GM21367 (cell line): Measurements from ENCODE around the gene MEST.
"Not testable (repeated sequence)": the region's sequence is repeated elsewhere in the genome, so short reads cannot be mapped to it uniquely, and the experiment has no call there.

Source experiments
- ATAC-seq: cut with Tn5 transposase; IDR thresholded peaks from one replicate; pipeline ENCODE4 v1.9.1; 2021; ENCODE audit not compliant: unreplicated experiment

Gene MEST

GRCh38 chr7:130521258-130521951 is 29.5 kb downstream of the MEST start:
- ATAC-seq, result no peak

- not testable (repeated sequence) for ATAC-seq
Observed at GRCh38 chr7:130523519-130524125, 31.7 kb downstream of the MEST start.

GRCh38 chr7:130524628-130525027 is 32.7 kb downstream of the MEST start:
- ATAC-seq, result no peak

GRCh38 chr7:130527752-130528355 is 36.0 kb downstream of the MEST start:
- ATAC-seq, result not testable (repeated sequence)

- no peak for ATAC-seq
Observed at GRCh38 chr7:130529417-130529816, 37.5 kb downstream of the MEST start.

- not testable (repeated sequence) for ATAC-seq
Observed at GRCh38 chr7:130537894-130538293, 46.0 kb downstream of the MEST start.

GRCh38 chr7:130541287-130541686 is 49.4 kb downstream of the MEST start:
- not testable (repeated sequence) for ATAC-seq

GRCh38 chr7:130542297-130542696 is 50.4 kb downstream of the MEST start:
- not testable (repeated sequence) for ATAC-seq

GRCh38 chr7:130543487-130544010 is 51.7 kb downstream of the MEST start:
- no peak for ATAC-seq

- ATAC-seq, result no peak
Observed at GRCh38 chr7:130544356-130544755, 52.5 kb downstream of the MEST start.

GRCh38 chr7:130553398-130554029 is 61.6 kb downstream of the MEST start:
- ATAC-seq, result no peak

- ATAC-seq, result no peak
Observed at GRCh38 chr7:130554481-130554880, 62.6 kb downstream of the MEST start.
